ENCODE data around the gene NKAP. TPM values are rescaled to one million over a fixed set of nuclear protein-coding genes. Genes with fewer than 3 reads are reported as not detected.
"Not testable (repeated sequence)": the region's sequence is repeated elsewhere in the genome, so short reads cannot be mapped to it uniquely, and the experiment has no call there.

The NKAP gene
- total RNA-seq, 1 donor from 2014 or later = 9.3 TPM

DNA sequence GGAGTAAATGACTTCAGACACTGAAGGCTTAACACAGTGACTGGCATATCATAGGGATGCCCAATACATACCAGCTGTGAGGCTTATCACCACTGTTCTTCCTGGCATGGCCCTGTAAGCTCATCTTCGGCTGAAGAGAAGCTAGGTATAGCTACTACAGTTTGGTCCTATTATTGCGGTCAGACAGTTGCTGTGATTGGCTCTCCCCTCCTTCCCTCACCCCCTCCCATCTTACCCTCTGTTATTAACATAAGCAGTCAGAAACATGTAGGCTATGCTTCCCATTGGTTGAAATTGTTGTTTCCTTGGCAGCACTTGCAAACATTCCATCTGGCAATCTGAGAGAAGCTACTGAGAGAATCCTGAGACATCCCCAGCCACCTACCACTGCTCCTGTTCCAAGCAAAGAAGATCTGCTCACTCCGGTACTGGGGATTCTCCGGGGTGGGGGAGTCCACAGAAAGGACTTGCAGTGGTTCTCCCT lies 47.7 kb downstream of the NKAP start, which contains the start of gene AKAP14:
Gene AKAP14 (plus strand): TSS at position 51 of the 484 bp plus-strand sequence. CDS start 7,331 bp downstream, outside the sequence.
- no peak within 1 kb of the TSS for H3K27ac Mint-ChIP-seq
- H3K4me1 Mint-ChIP-seq = peaks cover 16% of the 10 kb centered on the region
- no peak within 1 kb of the TSS for H3K4me3 Mint-ChIP-seq
- no peaks in the 10 kb centered on the region for H3K36me3 Mint-ChIP-seq
- H3K9me3 Mint-ChIP-seq = no peaks in the 10 kb centered on the region
- TF ChIP-seq, protein P1, sequence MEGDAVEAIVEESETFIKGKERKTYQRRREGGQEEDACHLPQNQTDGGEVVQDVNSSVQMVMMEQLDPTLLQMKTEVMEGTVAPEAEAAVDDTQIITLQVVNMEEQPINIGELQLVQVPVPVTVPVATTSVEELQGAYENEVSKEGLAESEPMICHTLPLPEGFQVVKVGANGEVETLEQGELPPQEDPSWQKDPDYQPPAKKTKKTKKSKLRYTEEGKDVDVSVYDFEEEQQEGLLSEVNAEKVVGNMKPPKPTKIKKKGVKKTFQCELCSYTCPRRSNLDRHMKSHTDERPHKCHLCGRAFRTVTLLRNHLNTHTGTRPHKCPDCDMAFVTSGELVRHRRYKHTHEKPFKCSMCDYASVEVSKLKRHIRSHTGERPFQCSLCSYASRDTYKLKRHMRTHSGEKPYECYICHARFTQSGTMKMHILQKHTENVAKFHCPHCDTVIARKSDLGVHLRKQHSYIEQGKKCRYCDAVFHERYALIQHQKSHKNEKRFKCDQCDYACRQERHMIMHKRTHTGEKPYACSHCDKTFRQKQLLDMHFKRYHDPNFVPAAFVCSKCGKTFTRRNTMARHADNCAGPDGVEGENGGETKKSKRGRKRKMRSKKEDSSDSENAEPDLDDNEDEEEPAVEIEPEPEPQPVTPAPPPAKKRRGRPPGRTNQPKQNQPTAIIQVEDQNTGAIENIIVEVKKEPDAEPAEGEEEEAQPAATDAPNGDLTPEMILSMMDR (IDR thresholded peaks at IDR 0.05; ENCODE audit: unreplicated experiment) = no peak
- DNase-seq (ENCODE audit: low spot score in 2 of 2, unreplicated experiment in 2 of 2) = no peak
- no peaks in the 10 kb centered on the region for H3K27me3 Mint-ChIP-seq (ENCODE audit: low read depth)

DNA sequence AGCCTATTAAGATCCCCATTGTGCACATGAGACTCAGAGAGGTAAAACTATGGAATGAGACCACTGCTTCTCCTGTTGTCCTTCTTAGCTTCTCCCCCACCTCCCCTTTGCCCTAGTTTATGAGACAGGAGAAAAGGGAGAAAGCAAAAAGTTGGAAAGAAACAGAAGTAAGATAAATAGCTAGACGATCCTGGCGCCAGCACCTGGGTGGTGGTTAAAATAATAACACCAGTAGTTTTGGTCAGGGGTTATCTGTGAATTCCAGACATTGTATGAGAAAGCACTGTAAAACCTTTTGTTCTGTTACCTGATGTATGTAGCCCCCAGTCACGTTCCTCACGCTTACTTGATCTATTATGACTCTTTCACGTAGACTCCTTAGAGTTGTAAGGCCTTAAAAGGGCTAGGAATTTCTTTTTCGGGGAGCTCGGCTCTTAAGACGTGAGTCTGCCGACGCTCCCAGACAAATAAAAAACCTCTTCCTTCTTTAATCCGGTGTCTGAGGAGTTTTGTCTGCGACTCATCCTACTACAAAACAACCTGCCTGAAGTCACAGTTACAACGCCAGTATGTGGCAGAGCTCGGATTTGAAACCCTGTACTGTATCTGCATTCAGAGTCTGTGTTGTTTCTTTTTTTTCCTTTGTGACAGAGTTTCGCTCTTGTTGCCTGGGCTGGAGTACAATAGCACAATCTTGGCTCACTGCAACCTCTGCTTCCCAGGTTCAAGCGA lies 51.4 kb downstream of the NKAP start:
- DNase-seq (ENCODE audit: low spot score in 2 of 2, unreplicated experiment in 2 of 2); H3K27me3 Mint-ChIP-seq (ENCODE audit: low read depth); H3K9me3 Mint-ChIP-seq; H3K36me3 Mint-ChIP-seq; H3K4me3 Mint-ChIP-seq: not testable (repeated sequence)
- peaks cover 16% of the 10 kb centered on the region for H3K4me1 Mint-ChIP-seq
- peak overlapping the region; percentile 84 for H3K27ac Mint-ChIP-seq

DNA sequence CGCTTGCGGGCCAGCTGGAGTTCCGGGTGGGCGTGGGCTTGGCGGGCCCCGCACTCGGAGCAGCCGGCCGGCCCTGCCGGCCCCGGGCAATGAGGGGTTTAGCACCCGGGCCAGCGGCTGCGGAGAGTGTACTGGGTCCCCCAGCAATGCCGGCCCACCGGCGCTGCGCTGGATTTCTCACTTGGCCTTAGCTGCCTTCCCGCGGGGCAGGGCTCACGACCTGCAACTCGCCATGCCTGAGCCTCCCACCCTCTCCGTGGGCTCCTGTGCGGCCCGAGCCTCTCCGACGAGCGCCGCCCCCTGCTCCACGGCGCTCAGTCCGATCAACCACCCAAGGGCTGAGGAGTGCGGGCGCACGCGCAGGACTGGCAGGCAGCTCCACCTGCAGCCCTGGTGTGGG lies 52.9 kb downstream of the NKAP start:
- DNase-seq (ENCODE audit: low spot score in 2 of 2, unreplicated experiment in 2 of 2); H3K27me3 Mint-ChIP-seq (ENCODE audit: low read depth); H3K4me3 Mint-ChIP-seq; H3K36me3 Mint-ChIP-seq; H3K27ac Mint-ChIP-seq; H3K9me3 Mint-ChIP-seq: not testable (repeated sequence)
- peaks cover 13% of the 10 kb centered on the region for H3K4me1 Mint-ChIP-seq

DNA sequence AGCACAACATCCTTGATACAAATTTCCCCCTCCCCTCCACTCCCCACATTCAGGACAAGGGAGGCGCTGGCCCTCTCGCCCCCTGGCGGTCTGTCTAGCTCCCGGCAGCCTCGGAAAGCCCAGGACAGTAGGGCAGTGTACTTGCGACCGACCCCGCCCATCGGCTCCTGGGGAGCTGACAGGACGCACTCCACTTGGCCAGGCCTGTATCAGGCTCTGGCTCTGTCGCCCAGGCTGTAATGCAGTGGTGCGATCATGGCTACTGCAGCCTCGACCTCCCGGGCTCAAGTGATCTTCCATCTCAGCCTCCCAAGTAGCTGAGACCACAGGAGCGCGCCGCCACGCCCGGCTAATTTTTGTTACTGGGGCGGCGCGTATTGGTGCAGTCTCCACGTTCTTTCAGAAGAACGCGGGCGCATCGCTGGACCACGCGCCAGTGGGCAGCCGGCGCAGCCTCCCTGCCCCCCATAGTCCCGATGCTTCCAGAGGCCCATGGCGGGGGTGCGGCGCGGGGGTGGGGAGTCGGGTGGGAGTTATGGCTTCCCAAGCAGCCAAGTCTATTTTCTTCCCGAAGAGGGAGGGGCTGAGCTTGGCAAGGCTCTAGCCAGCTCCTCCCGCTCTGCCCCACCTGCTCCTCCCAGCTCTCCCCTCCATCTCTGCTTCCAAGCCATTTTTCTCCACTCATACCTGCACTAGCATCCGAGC lies 55.7 kb downstream of the NKAP start:
- Mint-ChIP-seq H3K4me1 (peaks cover 13% of the 10 kb centered on the region), H3K9me3 (peaks cover 10% of the 10 kb centered on the region), H3K27ac (no peak overlapping the region), H3K4me3 (peak overlapping the region; percentile 53), H3K27me3 (ENCODE audit: low read depth) (no peaks in the 10 kb centered on the region), H3K36me3 (no peaks in the 10 kb centered on the region)
- TF ChIP-seq, protein P1 (IDR thresholded peaks at IDR 0.05; ENCODE audit: unreplicated experiment) = peak; percentile 43
- peak in 1 of 2 experiments; percentile 52 for DNase-seq (ENCODE audit: low spot score in 2 of 2, unreplicated experiment in 2 of 2)

DNA sequence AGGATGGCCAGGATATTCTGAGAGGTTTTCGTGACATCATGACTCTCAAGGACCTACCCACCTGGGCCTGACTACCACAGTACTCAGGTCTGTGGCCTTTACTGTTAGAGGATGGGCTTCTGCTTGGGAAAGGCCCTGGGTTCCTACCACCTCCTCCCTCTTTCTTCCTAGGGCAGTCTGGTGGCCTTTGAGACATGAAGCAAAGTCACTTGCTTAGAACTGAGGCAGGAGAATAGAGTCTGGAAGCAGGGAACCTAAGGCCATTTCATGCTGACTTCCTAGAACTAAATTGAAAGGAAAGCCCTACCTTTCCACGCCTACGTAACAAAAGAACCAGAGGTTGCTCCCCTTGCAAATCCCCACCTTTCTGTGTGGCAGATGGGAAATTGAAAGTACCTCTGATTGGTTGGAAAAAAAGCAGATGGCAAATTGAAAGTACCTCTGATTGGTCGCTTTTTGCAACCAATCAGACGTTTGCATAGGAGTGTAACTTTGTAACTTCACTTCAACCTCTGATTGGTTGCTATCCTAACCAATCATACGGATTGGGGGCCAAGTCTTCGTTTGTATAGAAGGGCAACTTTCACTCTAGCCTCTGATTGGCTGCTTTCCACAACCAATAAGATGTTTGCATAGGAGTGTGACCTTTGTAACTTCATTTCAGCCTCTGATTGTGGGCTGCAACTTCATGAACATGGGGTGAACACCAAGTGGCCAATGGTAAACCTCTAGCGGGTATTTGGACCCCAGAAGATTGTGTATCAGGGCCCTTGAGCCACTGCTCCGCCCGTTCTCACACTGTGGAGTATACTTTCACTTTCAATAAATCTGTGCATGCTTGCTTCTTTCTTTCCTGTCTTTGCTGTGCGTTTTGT lies 57.8 kb downstream of the NKAP start:
- Mint-ChIP-seq H3K27me3 (ENCODE audit: low read depth) (no peaks in the 10 kb centered on the region), H3K4me3 (no peak overlapping the region), H3K36me3 (no peaks in the 10 kb centered on the region), H3K9me3 (peaks cover 10% of the 10 kb centered on the region), H3K27ac (no peak overlapping the region), H3K4me1 (no peaks in the 10 kb centered on the region)
- TF ChIP-seq, protein P1 (IDR thresholded peaks at IDR 0.05; ENCODE audit: unreplicated experiment) = no peak
- no peak for DNase-seq (ENCODE audit: low spot score in 2 of 2, unreplicated experiment in 2 of 2)

DNA sequence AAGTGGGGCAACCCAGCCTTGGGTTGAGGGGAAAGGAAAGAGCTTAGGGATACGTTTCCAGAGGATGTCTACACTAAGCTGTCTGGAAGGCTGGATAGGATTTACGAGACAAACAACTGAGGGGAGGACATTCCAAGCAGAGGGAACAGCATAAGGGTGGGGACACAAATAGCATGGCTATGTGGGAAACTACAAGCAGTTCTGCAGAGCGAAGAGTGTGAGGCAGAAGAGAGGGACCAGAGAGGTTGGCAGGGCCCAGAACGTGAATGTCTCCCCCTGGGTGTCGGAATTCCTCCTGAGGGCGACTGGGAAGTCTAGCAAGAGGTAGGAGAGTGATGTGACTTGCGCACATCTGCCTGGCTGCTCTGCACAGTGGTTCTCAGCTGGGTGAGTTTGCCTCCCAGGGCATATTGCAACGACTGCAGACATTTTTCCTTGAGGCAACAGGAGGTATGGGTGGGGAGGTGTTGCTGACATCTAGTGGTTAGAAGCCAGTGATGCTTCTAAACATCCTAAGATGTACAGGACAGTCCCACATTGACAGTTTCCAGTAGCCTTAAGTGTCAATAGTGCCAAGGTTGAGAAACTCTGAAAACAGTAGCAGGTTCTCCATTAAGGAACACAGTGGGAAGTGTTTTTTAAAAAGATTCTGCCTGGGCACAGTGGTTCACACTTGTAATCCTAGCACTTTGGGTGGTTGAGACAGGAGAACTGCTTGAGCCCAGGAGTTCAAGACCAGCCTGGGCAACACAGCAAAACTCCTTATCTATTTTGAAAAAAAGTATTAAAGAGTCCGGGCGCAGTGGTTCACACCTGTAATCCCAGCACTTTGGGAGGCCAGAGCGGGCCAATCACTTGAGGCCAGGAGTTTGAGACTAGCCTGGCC lies 62.8 kb downstream of the NKAP start:
- Mint-ChIP-seq H3K27ac (no peak overlapping the region), H3K27me3 (ENCODE audit: low read depth) (no peaks in the 10 kb centered on the region), H3K4me3 (no peak overlapping the region), H3K4me1 (no peaks in the 10 kb centered on the region), H3K36me3 (peaks cover 9% of the 10 kb centered on the region), H3K9me3 (peaks cover 7% of the 10 kb centered on the region)
- DNase-seq (ENCODE audit: low spot score in 2 of 2, unreplicated experiment in 2 of 2) = no peak
- TF ChIP-seq, protein P1 (IDR thresholded peaks at IDR 0.05; ENCODE audit: unreplicated experiment) = peak; percentile 18
